K562 (cell line): ENCODE data around the gene ASPRV1. TPM values are rescaled to one million over a fixed set of nuclear protein-coding genes. Genes with fewer than 3 reads are reported as not detected.
A peak's percentile ranks its signal among the peaks of the same experiment; 100 is the strongest.

Source experiments
- CHD7 ChIP-seq: fragments of 200-600 bp; sonication (generic); IDR thresholded peaks from one replicate; pipeline ENCODE4 v1.6.1; 2012; ENCODE audit warnings: mild to moderate bottlenecking, low read depth, low read length, inconsistent platforms
- EGR1 ChIP-seq: fragments of 450-650 bp; conservative IDR thresholded peaks from 2 replicates; pipeline ENCODE4 v1.6.1; 2017; ENCODE audit warnings: mild to moderate bottlenecking
- HMG20A ChIP-seq: fragments of 450-650 bp; formaldehyde crosslinking; conservative IDR thresholded peaks from 2 replicates; pipeline ENCODE4 v1.4.0; 2020; ENCODE audit warnings: mild to moderate bottlenecking, mixed read lengths
- ILK ChIP-seq: fragments of 450-650 bp; IDR thresholded peaks from 2 replicates; pipeline ENCODE4 v1.6.1; 2016; ENCODE audit warnings: missing genetic modification characterization, low read depth, mild to moderate bottlenecking, missing compliant biosample characterization, moderate library complexity, borderline replicate concordance
- NR3C1 ChIP-seq: sonication (generic); formaldehyde crosslinking; IDR thresholded peaks from 2 replicates; pipeline ENCODE4 v1.8.1; 2022; ENCODE audit warnings: missing genetic modification reagents
- SOX6 ChIP-seq: fragments of 450-650 bp; IDR thresholded peaks from 2 replicates; pipeline ENCODE4 v1.6.1; 2014; ENCODE audit warnings: mild to moderate bottlenecking
- SP1 ChIP-seq: sonication (generic); formaldehyde crosslinking; IDR thresholded peaks from 2 replicates; pipeline ENCODE4 v1.8.1; 2022; ENCODE audit warnings: mild to moderate bottlenecking, missing genetic modification reagents
- SRSF7 ChIP-seq: fragments of 200-400 bp; formaldehyde crosslinking; optimal IDR thresholded peaks from 2 replicates; pipeline ENCODE3; 2017; ENCODE audit warnings: mild to moderate bottlenecking, low read depth, low read length
- TAF1 ChIP-seq: IDR thresholded peaks from 2 replicates; pipeline ENCODE4 v1.6.1; 2011; ENCODE audit warnings: mild to moderate bottlenecking, low read length, moderate library complexity; ENCODE audit not compliant: insufficient read depth, control insufficient read depth, severe bottlenecking; ENCODE audit errors: extremely low read depth
- ZNF609 ChIP-seq: sonication (generic); formaldehyde crosslinking; IDR thresholded peaks from 2 replicates; pipeline ENCODE4 v1.8.1; 2023; ENCODE audit warnings: missing genetic modification reagents, mild to moderate bottlenecking, borderline replicate concordance
- polyA plus RNA-seq, 8 experiments: library from polyadenylated mRNA; depleted of rRNA in 4 of 8; stranded (reverse) in 5 of 8; unstranded in 3 of 8; fragments of >200 nt; fragmentation: Nextera tagmentation in 2 of 8; fragmentation: Illumina TruSeq in 1 of 8; extraction: Ambion mirVana in 2 of 8; extraction: Trizol in 1 of 8; gene quantifications; 2 replicates each; pipeline versions ENCODE4 v1.2.1 to v1.2.3, GENCODE V29; 2011 to 2014; ENCODE audit warnings: inconsistent platforms in 1 of 8, missing spikeins in 1 of 8
- total RNA-seq, 7 experiments: library from RNA; depleted of rRNA in 6 of 7; stranded (reverse); fragments of >200 nt in 6 of 7; fragmentation: Illumina TruSeq in 2 of 7; extraction: Trizol in 2 of 7; gene quantifications; 2 replicates each; pipeline versions ENCODE4 v1.2.1 to v1.2.3, GENCODE V29; 2011 to 2021; ENCODE audit warnings: low replicate concordance in 1 of 7

Gene ASPRV1
- total and polyA plus RNA-seq, 9 of the 15 experiments (the other 6 are each of a cell fraction or from before 2014, with no cell fraction given), result 0.17 to 0.72 (median 0.47) TPM; not detected in 1

GRCh38 chr2:69914164-69914949 is 47.1 kb downstream of the ASPRV1 start (continued):
- TF ChIP-seq CHD7 (no peak), ZNF609 (CRISPR knock-in tag) (no peak), HMG20A (CRISPR knock-in tag) (no peak), TAF1 (peak; percentile 82), SP1 (CRISPR knock-in tag) (peak; percentile 91), SRSF7 (no peak), EGR1 (peak; percentile 36; the same call in 1 of the 2 replicates), NR3C1 (CRISPR knock-in tag) (no peak), SOX6 (peak; percentile 66; the same call in 1 of the 2 replicates), ILK (no peak)
